ENCODE measurements around the gene CHI3L1.

The CHI3L1 gene

DNA sequence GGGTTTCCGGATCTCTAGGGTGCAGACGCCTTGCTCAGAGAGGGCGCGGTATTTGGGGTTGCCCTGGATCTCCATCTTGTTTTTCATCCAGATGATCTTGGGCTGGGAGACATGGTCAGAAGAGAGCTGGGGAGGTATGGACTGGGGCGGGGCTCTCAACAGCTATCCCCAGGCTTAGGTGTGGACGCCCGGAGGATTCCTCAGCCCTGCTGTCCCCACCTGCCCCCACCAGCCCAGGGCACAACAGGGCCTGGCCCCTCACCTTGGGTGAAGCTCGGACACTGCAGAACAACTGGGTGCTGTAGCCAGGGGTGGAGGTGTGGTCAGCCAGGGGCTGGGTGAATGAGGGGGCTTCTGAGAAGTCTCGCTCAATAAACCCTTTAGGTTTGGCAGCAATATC is 17.5 kb downstream of the CHI3L1 start:
- DNase-seq (ENCODE audit: low read depth in 2 of 2): no peak

DNA sequence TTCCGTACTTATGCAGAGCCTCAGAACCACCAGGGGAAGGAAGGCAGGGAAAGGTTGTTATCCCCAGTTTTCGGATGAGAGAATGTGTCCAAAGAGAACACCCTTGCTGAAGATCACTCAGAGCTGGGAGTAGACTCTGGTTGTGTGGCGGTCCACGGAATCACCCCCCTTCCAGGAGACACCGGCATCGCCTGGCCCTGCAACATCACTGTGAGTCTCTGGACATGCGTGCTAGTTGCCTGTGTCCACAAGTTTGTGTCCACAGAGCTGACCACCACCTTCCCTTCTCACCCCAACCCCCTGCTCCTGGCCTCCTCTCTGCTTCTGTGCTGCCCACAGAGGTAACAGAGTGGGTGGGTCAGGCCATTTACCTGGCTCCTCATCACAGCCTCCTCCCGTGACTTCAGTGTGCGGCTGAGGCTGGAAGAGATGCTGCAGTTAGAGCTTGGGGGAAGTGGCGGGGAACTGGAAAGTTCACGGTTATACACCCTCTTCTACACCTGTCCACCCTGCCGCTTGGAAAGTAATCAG is 18.2 kb downstream of the CHI3L1 start:
- DNase-seq (ENCODE audit: low read depth in 2 of 2): no peak

DNA sequence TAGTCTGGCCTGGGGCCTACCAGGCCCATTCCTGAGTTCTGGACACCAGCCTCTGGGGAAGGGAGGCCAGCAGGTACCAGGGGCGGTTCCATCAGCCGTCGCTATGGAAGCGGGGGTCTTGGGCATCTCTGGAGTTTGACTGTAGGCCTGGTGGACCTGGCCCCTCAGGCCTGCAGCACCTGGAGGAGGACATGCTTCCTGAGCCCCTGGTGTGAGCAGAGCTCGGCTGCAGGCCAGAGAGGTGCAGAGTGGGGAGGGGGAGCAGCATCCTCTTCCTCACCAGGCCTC is 18.6 kb downstream of the CHI3L1 start:
- DNase-seq (ENCODE audit: low read depth in 2 of 2): no peak

DNA sequence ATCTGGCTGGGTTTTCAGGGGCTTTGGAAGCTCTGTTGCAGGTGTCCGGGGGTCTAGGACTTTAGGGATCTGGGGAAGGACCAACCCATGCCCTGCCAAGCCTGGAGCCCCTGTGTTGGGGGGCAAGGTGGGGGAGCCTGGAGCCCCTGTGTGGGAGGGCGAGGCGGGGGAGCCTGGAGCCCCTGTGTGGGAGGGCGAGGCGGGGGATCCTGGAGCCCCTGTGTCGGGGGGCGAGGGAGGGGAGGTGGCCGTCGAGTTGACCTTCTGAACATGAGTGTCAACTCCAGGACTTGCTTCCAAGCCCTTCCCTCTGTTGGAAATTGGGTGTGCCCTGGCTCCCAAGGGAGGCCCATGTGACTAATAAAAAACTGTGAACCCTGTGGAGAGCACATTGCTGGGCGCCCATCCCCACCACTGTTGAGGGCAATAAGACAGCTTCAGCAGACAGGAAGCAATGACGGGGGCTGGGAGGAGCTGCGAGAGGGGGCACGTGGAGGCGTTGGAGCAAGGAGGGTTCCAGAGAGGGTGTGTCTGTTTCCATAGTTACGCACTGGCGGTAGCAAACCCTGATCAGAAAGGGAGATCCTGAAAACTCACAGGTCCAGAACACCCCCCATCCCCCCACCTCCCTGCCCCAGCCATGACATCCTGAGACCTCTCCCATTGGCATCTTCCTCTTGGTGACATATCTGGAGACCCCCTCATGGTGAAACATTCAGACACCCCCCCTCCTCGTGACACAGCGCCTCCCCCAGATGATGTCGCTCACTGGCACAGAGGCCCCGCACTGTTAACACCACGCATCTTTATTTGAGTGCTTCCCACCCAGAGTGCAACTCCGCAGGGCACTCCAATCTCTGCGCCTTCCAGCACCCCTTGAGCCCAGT is 19.2 kb downstream of the CHI3L1 start:
- DNase-seq (ENCODE audit: low read depth in 2 of 2): no peak

DNA sequence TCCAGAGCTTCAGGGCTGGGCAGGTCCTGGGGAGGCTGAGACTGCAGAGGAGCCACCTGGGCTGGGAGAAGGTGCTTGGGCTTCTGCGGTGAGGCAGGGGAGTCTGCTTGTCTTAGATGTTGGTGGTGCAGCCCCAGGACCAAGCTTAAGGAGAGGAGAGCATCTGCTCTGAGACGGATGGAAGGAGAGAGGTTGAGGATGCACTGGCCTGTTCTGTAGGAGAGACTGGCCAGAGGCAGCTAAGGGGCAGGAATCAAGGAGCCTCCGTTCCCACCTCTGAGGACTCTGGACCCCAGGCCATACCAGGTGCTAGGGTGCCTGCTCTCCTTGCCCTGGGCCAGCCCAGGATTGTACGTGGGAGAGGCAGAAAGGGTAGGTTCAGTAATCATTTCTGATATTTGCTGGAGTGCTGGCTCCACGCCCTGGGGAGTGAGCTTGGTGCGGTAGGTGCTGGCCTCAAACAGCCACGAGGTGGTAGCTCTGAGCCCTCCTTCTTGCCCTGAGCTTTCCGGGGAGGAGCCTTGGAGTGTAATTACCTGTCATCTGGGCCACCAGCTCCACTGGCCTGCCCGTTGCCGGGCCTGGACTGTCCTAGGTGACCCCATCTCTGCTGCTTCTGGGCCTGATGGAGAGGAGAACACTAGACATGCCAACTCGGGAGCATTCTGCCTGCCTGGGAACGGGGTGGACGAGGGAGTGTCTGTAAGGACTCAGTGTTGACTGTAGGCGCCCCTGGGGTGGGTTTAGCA is 20.1 kb downstream of the CHI3L1 start:
- DNase-seq (ENCODE audit: low read depth in 2 of 2): no peak

DNA sequence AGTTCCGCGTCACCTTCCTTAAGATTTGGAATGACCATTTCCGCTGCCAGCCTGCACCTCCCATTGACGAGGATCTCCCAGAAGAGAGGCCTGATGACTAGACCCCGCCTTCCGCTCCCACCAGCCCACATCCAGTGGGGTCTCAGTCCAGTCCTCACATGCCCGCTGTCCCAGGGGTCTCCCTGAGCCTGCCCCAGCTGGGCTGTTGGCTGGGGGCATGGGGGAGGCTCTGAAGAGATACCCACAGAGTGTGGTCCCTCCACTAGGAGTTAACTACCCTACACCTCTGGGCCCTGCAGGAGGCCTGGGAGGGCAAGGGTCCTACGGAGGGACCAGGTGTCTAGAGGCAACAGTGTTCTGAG is 20.7 kb downstream of the CHI3L1 start:
- DNase-seq (ENCODE audit: low read depth in 2 of 2): no peak

DNA sequence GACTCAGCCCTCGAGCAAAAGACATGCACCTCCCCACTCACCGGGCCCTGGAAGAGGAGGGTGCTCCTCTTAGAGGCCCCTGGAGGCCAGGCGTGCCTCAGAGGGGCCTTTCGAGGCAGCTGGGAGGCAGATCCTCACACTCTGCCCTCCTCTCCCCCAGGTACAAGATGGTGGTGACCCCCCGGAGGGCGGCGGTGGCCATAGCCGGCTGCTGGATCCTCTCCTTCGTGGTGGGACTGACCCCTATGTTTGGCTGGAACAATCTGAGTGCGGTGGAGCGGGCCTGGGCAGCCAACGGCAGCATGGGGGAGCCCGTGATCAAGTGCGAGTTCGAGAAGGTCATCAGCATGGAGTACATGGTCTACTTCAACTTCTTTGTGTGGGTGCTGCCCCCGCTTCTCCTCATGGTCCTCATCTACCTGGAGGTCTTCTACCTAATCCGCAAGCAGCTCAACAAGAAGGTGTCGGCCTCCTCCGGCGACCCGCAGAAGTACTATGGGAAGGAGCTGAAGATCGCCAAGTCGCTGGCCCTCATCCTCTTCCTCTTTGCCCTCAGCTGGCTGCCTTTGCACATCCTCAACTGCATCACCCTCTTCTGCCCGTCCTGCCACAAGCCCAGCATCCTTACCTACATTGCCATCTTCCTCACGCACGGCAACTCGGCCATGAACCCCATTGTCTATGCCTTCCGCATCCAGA is 21.3 kb downstream of the CHI3L1 start:
- DNase-seq (ENCODE audit: low read depth in 2 of 2): no peak

DNA sequence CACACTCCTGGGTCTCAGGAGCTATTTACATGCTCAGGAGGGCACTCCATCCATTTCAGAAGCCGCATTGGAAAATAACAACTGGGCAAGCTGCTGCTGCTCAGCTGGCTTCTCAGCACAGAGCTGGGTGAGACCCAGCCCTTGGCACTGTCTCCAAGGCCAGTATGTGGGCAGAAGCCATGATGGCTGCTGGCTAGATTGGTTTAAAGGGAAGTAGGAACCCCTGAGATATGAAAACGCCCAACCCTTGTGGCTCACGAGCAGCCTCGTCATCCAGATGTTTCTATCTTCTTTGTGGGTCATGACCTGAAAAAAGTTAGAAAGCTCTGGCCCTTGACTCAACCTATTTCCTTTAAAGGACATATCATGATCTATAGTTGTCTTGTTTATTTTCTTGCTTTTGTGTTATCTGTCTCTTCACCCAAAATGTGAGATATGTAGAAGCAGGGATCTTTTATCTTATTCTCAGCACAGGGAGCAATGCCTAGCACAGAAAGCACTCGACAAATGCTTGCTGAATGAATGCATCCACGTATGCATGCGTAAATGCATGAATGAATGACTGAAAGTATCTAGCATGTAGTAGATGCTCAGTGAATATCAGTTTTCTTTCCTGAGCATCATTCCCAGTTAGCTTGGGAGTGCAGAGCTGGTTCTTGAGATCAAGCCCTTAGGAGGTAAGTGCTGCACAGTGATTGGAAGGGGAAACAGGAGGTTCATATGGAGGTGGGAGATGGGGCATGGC is 22.4 kb downstream of the CHI3L1 start:
- no peak for DNase-seq (ENCODE audit: low read depth in 2 of 2)

DNA sequence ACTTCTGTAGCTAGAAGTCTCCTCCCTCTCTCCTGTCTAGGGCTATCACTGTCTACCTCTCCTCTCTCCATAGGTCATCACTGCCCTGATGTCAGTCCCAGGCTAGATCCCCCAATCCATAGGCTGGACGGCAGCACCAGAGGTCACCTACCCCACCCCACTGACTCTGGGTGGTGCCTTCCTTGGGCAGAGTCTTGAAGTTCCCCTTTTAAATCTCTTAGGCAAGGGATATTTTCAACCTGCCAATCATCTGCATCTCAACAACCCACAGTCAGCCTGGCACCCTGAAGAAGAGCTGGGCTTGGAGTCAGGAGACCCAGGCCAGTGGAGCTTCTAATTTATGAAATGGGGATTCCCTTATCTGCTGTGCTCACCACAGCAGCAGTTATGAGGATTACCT is 24.1 kb downstream of the CHI3L1 start:
- DNase-seq (ENCODE audit: low read depth in 2 of 2): no peak

DNA sequence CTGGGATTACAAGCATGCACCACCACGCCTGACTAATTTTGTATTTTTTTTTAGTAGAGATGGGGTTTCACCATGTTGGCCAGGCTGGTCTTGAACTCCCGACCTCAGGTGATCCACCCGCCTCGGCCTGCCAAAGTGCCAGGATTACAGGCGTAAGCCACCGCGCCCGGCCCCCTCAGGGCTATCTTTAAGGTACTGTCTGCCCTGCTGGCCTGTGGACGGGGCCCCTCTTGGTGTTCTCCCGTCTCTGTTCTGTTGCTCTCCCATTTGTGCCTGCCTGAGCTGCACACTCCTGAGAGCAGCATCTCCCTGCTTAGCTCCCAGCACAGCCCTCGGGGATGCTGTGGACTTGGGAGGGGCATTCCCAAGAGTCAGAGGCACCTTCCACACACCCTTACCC is 24.8 kb downstream of the CHI3L1 start:
- no peak for DNase-seq (ENCODE audit: low read depth in 2 of 2)

DNA sequence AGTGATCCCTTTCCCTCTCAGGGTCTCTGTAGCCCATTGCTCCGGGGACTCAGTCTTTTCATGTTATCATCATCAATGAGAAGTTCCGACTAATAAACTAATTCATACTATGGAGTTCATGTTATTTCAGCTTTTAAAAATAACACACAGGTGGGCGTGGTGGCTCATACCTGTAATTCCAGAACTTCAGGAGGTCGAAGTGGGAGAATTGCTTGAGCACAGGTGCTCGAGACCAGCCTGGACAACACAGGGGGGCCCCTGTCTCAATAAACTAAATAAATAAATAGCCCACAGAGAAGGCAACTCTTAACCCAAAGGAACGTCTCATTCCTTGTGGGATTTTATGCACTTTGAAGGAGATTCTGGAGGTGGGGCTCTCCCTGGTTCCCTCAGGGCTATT is 25.3 kb downstream of the CHI3L1 start:
- no peak for DNase-seq (ENCODE audit: low read depth in 2 of 2)

DNA sequence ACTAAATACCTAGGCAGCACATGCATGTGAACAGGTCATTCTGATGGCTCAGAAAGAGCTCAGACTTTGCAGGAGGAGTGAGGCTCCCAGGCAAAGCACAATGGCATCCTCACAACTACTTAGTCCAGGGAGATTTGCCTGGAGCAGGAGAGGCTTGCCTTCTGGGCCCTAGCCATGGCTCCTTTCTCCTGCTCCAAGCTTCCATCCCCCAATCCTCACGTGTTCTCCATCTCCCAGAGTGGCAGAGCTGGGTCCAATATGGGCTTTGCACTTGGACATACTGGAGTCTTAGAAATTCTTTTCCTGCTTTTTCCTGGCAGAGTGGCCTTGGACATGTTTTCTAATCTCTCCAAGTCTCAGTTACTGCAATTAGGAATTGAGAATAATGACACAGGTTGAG is 26.7 kb downstream of the CHI3L1 start:
- no peak for DNase-seq (ENCODE audit: low read depth in 2 of 2)

DNA sequence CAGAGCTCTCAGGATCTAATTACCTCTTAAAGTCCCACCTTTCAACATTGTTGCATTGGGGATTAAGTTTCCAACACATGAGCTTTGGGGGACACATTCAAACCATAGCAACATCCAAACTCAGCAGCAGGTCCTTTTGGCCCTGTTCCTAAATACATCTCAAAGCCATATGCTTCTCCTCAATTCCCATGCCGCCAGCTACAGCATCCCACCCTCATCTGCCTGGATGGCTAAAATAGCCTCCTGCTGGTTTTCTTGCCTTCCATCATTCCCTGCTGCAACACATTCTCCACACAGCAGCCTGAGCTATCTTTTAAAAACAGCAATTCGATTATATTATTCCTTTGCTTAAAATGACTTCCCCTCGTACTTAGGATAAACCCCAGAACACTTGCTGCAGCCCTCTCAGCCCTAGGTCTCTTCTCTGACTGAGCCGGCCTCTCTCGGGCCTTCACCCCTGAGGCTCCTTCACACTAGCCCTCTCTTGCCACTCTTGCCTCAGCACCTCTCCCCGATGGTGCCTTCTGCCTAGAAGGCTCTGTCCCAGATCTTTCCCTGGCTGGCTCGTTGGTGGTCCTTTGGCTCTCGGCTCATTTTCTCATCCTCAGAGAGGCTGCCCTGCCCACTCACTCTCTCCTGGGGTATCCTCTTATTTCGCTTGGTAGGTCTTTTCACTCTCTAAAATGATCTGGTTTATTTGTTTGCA is 27.4 kb downstream of the CHI3L1 start:
- no peak for DNase-seq (ENCODE audit: low read depth in 2 of 2)

DNA sequence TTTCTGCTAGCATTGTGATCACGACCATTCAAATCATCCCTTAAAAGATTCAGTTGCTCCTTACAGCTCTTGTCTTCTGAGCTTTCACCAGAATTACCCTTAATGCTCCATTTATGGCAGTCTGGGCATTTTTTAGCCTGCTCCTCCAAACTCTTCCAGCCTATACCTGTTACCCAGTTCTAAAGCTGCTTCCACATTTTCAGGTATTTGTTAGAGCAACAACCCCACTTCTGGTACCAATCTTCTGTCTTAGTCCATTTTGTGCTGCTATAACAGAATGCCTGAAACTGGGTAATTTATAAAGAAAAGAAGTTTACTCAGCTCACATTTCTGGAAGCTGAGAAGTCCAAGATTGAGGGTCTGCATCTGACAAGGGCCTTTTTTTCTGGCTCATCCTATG is 28.1 kb downstream of the CHI3L1 start:
- DNase-seq (ENCODE audit: low read depth in 2 of 2): no peak

DNA sequence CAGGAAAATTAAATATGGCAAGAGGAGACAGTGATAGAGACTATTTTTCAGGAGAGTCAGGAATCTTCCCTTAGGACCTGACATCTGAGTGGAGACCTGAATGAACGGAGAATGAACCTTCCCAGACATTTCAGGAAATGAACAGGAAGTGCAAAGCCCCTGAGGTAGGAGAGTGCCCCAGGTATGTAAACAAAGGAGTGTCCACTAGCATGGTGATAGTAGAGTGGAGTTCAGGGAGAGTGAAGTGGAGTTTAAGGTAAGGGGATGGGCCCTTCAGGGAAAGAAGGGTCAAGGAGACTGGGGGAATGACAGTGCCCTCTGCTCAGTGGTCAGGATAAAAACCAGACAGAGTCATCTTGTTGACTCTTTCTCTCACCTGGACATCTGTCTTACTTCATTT is 30.2 kb downstream of the CHI3L1 start:
- DNase-seq (ENCODE audit: low read depth in 2 of 2): no peak

DNA sequence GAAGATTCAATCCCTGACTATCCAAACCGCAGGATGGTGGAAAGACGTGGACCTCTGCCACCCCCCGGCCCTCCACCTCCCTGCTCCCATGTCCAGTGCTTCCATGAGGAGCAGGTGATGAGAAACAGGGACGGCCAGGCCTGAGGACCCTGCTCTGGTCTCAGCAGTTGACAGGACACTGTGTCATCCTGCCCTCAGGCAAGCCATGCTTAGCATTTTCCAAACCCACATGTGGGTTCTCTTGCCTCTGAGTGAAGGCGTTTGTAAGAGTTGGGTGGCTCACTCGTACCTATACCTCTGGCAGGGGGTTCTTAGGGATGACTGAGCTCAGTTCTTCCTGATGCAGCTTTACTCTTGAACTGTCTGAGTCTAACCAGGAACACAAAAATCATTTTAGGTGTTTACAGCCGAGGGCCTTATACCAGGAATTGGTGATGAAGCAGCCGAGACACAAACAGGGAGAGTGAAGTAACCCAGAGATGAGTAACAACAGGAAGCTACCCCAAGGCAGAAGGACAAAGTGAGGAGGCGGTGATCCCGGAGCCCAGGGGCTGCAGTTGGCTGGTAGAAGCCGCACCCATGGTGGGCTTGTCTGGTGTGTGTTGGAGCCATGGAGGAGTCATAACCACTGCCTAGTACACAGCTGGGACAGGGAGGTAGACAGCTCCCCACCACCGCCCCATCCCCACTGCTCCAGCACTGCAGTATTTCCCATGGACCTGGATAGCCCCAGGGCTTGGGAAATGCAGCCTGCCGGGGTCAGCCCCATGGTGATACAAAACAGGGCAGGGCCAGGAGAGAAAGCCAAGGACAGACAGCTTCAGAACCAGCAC is 32.3 kb downstream of the CHI3L1 start:
- DNase-seq (ENCODE audit: low read depth in 2 of 2): no peak

DNA sequence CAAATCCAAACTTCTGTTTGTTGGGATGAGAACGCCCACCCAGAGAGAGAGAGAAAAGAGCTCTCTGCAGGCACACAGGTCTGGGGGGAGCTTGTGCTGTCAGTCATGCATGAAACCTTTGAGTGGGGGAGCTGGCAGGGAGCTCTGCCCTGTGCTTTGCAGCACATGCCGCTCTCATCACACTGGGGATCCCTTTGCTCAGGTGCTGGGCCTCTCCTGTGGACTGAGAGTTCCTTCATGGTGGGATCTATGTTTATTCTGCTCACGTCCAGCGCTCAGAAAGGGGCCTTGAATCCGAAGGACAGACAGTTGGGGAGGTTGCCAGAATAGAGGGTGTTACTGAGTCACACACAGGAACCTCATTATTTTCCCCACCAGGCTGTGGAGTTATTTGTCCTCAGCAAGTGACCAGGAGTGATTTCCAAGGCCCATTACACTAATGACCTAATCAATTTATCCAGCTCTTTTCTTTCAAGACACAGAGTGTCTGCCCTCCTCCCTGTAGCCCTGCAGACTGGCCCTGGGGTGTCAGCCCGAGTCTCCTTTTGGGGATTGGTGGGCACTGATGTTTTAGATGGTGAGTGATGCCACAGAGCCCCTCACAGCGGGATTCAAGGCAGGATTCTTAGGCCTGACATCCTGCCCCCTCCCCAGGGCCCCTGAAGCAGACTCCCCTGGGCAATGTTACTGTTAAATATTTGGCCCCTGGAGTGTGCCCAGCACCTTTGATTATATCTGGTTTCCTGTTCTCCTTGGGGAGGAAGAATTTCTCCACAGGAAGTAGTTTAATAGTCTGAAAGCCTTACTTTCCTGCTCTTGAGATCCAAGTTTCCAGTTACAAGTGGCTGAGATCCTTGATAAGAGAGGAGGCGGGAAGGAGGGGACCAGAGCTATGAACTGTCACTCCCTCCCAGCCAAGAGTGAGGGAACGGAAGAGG is 33.2 kb downstream of the CHI3L1 start:
- DNase-seq (ENCODE audit: low read depth in 2 of 2): no peak

DNA sequence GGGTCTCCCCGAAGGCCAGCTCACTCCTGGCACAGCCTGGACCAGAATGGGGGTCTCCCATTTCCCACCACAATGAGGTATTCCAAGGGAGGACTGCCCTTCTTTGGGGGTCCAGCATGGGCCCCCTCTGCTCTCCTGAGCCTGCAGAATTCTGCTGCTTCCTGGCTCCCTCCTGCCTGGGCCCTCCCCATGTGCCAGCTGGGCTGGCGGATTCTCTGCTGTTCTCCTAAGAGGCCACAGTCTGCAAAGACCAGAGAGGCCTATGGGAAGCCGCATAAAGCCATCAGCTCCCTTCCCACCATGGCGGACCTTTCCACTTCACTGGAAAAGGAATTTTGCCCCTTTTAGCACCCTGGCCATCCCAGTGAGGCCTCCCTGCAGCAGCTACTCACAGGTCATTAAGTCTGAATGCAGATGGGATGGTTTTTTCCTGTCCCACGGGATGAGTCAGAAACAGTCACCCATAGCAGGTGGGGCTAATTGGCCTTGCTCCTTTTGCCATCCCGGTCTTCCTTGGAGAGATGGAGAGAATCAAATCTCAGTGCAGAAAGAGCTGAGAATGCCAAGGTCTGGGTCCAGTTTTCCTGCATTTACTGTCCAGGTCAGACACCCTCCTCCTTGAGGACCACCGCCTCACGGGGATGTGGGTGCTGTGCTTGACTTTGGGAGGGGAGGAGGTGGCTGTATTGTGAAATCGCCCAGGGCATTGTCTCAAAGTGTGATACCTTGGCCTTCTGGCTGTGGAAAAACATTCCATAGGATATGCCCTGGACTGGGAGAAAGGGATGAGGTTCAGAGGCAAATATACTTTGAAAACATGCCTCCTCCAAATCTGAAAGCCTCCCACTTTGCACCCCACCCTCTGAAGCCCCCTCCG is 34.1 kb downstream of the CHI3L1 start:
- no peak for DNase-seq (ENCODE audit: low read depth in 2 of 2)

Measured in stimulated activated CD8-positive, alpha-beta memory T cell treated with anti-CD3 and anti-CD28 coated beads, Interleukin-2, amount 100 ng/mL, for 48 hours (primary cell).